GM18511 (cell line): ENCODE measurements around the gene TMEM14A.

Experiments used
- ATAC-seq: cut with Tn5 transposase; IDR thresholded peaks from one replicate; pipeline ENCODE4 v1.9.1; 2021; ENCODE audit warnings: mild to moderate bottlenecking, moderate library complexity; ENCODE audit not compliant: unreplicated experiment

Gene TMEM14A

GRCh38 chr6:52733172-52733571 is 62.3 kb downstream of the TMEM14A start:
- no peak for ATAC-seq

GRCh38 chr6:52734072-52734471 is 63.2 kb downstream of the TMEM14A start:
- ATAC-seq, result no peak

GRCh38 chr6:52735071-52735470 is 64.2 kb downstream of the TMEM14A start:
- no peak for ATAC-seq

- ATAC-seq, result no peak
Observed at GRCh38 chr6:52736145-52736544, 65.2 kb downstream of the TMEM14A start.
